UCSD-AML1 (cell line): ENCODE measurements around the gene TOX2.

ENCODE experiments used
- DNase-seq: peaks from one replicate; lab custom pipeline; 2025; ENCODE audit not compliant: unreplicated experiment; lab: John Stamatoyannopoulos, UW

TOX2 gene, protein sequence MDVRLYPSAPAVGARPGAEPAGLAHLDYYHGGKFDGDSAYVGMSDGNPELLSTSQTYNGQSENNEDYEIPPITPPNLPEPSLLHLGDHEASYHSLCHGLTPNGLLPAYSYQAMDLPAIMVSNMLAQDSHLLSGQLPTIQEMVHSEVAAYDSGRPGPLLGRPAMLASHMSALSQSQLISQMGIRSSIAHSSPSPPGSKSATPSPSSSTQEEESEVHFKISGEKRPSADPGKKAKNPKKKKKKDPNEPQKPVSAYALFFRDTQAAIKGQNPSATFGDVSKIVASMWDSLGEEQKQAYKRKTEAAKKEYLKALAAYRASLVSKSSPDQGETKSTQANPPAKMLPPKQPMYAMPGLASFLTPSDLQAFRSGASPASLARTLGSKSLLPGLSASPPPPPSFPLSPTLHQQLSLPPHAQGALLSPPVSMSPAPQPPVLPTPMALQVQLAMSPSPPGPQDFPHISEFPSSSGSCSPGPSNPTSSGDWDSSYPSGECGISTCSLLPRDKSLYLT

DNA sequence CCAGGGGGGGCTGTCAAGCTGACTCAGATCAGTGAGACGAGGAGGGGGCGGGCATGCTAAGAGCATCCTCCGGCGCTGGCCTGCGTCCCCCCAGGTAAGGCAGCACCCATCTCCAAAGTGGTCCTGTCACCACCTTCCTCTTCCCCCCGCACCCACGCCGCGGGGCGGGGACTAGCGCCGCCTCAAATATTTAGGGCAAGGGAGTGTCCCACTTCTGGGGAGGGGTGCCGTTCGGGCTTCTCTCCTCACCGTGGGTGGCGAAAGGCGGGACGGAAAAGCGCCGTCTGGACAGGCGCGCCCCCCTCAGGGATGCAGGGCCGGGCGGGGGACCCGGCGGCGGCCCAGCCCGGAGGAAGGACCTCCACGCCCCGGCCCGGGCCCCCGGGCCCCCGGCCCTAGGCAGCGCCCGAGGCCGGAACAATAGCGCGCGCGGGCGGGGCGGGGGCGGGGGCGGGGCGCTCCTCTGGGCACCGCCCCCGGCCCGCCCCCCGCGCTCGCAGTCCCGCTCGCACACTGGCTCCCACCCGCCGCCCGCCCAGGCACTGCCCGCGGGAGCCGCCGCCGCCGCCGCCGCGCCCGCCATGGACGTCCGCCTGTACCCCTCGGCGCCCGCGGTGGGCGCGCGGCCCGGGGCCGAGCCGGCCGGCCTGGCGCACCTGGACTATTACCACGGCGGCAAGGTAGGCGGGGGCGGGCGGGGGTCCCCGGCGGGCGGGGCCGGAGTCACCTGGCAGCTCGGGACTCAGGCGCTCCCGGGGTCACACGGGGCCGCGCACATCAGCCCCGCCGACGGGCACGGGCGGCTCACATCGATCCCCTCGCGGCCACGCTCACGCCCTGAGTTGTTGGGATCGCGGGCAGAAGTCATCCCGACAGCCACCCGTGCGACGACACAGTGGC, at the start of gene TOX2:
TOX2 (plus strand) TSS at position 542 of the 900 bp plus-strand sequence; CDS start at position 582, 40 bp downstream.
- no peak for DNase-seq

GRCh38 chr20:43868091-43868490, 46.6 kb upstream of the TOX2 start:
- no peak for DNase-seq

DNA sequence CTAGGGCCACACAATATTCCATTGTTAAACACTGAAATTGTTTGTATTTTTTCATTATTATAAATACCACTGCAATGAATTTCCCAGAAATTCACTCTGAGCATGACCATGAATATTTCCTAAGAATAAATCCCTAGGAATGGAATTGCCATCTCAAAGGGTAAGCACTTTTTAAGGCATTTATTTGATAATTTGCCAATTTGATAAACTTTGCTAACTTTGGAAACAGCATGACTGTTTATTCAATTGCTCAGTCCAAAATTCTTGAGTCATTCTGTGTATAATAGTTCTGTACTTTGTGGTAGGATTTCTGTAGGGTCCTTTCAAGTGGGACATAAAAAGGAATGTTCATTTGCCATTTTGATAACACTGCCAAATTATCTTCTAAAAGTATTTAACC, 44.2 kb upstream of the TOX2 start:
- no peak for DNase-seq

GRCh38 chr20:43878776-43879175, 35.9 kb upstream of the TOX2 start:
- no peak for DNase-seq

- DNase-seq, result no peak
Observed at GRCh38 chr20:43893930-43894329, 20.7 kb upstream of the TOX2 start.

DNA sequence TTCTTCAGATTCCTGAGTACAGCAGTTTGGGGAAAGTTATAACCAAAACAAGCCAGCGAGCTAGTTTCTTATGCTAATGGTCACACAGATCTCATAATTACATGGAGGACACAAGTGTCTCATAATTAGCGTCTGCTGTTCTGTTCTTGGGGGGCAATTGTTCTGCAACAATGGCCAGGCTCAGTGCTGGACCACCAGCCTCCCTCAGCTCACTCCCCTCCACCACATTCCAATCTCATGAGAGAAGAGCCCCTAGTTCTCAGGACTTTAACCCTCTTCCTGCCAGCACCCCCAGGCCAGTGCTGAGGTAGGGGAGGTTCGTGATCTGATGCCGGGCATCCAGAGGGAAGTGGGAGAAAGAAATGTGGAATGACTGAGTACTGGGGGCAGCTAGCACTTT, 20.2 kb upstream of the TOX2 start:
- DNase-seq, result no peak

GRCh38 chr20:43895235-43895634, 19.4 kb upstream of the TOX2 start:
- no peak for DNase-seq

GRCh38 chr20:43899274-43900120, 15.2 kb upstream of the TOX2 start:
- DNase-seq, result no peak

DNA sequence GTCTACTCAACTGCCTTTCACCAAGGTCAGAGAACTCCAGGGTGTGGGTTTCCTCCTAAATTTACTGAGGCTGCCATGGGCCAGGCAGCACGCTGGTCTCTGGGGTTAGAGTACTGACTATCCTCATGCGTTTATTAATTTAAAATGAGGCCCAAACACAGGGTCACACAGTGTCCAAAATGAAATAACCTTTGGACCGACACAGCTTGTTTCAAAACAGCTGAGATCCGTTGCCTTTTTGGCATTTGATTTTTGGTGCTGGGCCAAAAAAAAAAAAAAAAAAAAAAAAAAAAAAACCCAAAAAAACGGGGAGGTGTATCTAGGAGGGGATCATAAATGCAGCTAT, 14.6 kb upstream of the TOX2 start:
- no peak for DNase-seq

DNA sequence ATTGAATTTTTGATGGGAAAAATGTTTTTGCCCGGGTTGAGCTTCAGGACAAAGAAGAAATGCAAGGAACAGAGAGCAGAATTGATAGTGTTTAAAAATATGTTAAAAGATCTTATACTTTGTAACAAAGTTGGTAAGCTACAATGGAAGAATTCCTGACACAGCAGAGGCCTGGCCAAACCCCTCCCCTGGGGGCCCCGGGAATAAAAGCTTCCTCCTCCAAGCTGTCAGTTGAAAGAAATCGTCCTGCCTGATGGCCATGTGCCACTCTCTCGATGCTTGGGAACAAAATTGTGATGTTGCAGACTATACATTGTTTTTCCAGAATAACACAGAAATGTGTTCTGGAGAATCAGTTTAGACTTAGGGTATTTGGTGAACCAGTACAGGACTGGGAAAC, 14.2 kb upstream of the TOX2 start:
- DNase-seq, result no peak

GRCh38 chr20:43901296-43901695, 13.4 kb upstream of the TOX2 start:
- no peak for DNase-seq

DNA sequence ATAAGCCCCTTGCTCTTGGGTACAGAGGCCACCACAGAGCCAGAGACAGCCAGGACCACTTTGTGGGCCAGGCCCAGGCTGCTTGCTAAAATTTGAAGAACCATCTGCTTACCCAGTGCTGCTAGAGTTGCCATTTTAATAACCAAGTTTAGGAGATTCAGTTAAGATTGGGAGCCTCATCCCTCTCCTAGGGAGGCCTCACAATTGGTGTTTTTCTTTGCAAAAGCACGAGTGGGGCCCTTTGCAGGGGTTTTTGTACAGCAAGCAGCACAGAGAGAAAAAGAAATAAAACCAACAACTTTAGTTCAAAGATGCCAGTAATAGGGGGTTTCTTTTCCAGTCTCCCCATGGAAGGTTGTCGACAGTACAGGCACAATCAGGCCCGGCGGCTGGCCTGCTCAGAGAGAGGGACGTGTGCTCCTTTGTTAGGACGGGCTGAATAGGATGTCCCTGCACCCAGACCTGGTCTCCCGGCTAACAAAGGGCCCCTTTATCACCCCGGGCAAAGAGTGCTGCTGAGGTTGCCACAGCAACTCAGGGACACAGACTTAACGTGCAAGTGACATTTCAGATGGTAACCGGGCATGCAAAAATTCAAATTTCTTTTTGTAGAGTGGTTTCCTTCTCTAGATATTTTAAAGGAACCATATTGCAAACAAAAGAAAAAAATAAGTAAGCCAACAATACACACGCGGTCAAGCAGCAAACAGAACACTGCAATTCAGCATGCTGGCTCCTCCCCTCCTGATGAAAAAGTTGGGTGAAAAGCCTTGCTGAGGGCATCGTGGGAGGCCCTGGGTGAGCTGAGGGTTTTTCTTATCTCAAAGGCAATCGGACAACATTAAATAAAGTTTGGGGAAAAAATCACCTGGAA, 10.5 kb upstream of the TOX2 start:
- no peak for DNase-seq

DNA sequence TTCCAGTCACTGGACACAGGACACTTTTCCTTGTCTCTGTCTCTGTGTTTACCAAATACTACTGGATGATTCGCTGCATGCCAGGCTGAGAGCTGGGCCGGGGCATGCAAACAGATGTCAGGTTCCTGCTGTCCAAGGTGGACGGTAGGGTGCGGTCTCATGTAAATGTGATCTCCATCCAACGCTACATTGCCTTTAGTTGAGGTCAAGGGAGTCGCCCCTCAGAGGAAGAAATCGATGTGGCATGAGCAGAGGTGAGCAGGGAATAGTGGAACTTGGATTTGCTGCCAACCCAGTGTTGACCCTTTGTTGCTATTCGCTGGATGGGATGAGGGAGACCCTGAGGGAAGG, 9.8 kb upstream of the TOX2 start:
- no peak for DNase-seq

GRCh38 chr20:43906505-43907034, 8.1 kb upstream of the TOX2 start:
- no peak for DNase-seq

DNA sequence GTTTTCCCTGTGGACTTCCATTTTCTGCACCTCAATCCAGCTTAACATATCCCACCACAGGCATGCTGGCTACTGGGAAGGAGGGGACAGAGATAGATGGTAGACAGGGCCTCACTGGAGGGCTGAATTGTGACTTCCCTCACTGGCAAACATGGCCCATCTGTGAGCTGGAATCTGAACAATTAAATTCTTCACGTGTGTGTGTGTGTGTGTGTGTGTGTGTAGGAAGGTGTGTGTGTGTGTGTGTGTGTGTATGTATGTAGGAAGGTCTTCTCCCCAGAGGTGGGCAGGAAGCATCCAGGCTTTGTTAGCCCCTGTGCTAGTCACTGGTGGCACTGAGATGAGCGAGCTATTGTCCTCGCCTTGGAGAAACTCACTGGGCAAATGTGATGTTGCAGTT, 5.4 kb upstream of the TOX2 start:
- no peak for DNase-seq

DNA sequence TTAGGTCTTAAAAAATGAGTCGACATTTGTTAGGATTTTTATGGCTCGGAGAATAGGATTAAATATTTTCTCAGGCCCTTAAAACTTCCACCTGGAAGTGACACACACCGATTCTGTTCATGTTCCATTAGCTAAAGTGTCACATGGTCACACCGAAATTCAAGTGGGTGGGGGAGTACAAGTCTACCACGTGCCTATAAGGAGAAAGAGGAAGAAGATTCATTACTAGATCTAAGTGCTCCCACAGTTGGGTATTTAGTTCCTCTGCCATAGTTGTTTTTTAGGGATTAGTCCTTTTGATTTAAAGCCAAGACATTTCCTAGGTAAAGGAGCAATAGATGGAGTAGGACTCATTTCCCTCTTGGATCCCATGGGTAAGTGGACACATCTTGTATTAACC, 4.9 kb upstream of the TOX2 start:
- no peak for DNase-seq

- no peak for DNase-seq
Observed at GRCh38 chr20:43910564-43910963, 4.1 kb upstream of the TOX2 start.

DNA sequence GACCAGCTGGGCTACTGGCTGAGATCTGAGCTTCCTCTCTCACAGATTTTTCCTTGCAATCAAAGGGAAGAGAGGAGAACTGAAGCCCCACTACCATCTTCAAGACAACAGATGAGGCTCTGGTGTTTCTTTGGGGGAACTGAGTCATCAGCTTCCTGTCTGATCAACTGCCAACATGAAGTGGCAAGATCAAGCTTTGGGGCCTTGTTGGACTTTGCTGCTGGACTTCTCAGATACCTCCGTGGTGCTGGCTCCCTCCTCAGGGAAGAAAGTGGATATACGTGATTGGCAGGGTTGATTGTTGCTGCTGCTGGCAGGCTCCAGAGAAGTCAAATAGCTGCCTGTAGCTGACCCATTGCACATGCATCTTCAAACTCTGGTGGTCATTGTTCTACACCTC, 3.6 kb upstream of the TOX2 start:
- no peak for DNase-seq

DNA sequence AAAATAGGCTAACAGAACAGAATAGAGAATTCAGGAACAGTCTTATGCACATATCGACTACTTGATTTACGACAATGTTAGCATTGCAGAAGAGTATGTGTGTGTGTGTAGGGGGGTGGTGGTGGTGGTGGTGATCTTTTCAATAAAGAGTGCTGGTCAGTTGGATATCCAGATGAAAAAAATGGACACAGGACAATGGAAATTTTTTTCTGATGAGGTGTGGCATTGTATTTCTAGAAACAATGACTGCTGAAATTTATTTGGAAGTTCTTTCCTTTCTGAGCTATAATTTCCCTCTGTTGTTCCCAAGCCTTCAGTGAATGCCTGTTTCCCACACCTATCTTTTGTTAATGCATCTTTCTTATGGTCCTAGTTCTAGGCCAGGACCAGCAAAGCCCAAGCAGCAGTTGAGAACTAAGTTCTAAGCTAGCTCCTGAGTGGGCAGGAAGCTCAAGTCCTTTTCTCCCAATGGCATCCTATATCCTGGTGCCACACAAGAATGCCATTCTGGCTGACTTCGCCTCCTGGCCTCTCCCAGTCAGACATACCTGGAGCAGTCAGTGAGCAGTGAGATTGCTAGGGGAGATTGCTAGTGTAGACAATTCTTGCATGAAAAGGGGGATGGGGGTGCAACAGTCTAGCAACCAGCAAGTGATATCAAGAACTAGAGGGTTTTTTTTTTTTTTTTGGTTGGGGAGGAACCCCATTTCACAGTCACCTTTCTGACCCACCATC, 1.2 kb upstream of the TOX2 start:
- DNase-seq, result no peak
